Left colon (tissue), 2 donors: ENCODE results near the gene SHOX. TPM values are rescaled to one million over a fixed set of nuclear protein-coding genes. Genes with fewer than 3 reads are reported as not detected.
"Not testable (repeated sequence)": the region's sequence is repeated elsewhere in the genome, so short reads cannot be mapped to it uniquely, and the experiment has no call there.

Source experiments
- ATAC-seq: fragments of 200-7000 bp; cut with Tn5 transposase; one replicate; pipeline ENCODE4 v1.9.1; 2020; ENCODE audit warnings: mild to moderate bottlenecking, moderate library complexity
- DNase-seq, 2 donors: peaks; one replicate each; pipeline ENCODE4 v3.0.0-alpha.2; 2020
- intact Hi-C, 2 donors: fragments of 100-400 bp; cut with DNase I in 1 of 2; cut with micrococcal nuclease in 1 of 2; formaldehyde crosslinking; loops; one replicate each; pipeline versions ENCODE4 v1.11.2 to v1.14.0; 2022; cut with DNase I, micrococcal nuclease
- total RNA-seq, 2 donors: library from RNA; stranded (reverse); fragmentation: NEBNext Ultra II Directional; extraction: Animal tissue kit (Norgen Biotek cat#: 25700); gene quantifications; one replicate each; pipeline ENCODE4 v1.2.1, GENCODE V29; 2021
- donor health status: DM: no; HTN: no; CAD: no.
- donor health status: DM: yes; HTN: yes; CAD: no.

Gene SHOX
- total RNA-seq, 2 donors from 2014 or later: 0.06 to 0.36 TPM

DNA sequence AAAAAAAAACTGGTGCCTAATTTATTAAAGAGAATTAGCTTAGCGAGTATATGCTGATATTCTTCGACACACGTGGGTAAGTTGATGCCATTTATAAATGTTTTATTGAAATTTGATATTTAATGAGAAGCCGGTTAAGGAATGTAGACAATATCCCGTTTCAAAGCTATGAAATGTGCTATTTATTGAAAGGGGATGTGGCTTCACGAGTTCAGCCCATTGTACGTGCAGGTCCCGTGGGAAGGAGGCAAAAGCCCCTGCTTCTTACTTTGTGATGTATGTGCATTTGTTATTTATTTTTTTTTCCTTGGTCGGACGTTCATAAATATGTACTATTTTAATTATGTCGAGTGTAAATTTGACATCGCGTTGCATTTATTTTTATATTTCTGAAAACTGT lies 20.2 kb downstream of the SHOX start:
- intact Hi-C loops: no loop called here
- DNase-seq (no peak), ATAC-seq (no peak)

- intact Hi-C loops, ATAC-seq, DNase-seq: not testable (repeated sequence)
These were observed 21.3 kb downstream of the SHOX start for GRCh38 chrX:651922-652321.

- DNase-seq: no peak
- intact Hi-C loops: no loop called here
- no peak for ATAC-seq
These were observed 21.8 kb downstream of the SHOX start for GRCh38 chrX:652341-652741.

DNA sequence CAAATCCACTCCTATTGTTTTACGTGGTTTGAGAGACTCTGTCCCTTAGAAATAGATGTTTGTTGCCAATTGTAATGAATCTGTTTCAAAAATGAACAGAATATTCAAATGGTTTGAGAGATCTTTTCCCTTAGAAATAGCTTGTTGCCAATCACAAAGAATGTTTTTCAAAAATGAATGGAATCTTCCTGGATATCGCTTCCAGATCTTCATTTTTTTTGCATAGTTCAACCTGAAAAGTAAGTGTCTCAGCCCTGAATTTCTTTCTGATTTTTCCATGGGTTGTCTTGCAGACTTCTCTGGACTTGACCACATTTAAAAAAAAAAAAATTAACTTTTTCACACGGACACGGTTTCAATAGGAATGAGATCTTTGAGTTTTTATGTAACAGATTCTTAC lies 22.7 kb downstream of the SHOX start:
- DNase-seq (no peak), ATAC-seq (no peak)
- intact Hi-C loops: no loop called here

GRCh38 chrX:661154-661553 lies 30.6 kb downstream of the SHOX start:
- no peak for DNase-seq
- no peak for ATAC-seq
- intact Hi-C loops: no loop called here

DNA sequence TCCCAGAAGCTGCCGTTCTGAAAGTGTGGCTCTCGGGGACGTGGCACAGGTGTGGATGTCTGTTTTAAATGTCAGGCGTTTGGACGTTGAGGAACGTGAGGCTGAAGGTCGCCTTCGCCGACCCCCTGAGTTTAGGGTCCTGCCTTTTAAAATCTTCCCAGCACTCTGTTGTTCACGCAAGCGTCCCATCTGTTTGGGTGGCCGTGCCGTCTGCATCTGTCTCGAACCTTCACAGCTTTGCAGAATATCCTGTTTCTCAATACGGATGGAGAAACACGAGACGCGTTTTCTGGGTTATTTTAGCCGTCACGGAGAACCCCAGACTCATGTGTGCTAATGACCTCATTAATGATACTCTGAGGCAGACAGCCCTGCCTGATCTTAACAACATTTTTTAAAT lies 31.5 kb downstream of the SHOX start:
- DNase-seq (no peak), ATAC-seq (no peak)
- intact Hi-C loops: no loop called here

- DNase-seq (no peak), ATAC-seq (no peak)
- intact Hi-C loops: no loop called here
These were observed 33.2 kb downstream of the SHOX start for GRCh38 chrX:663841-664240.

DNA sequence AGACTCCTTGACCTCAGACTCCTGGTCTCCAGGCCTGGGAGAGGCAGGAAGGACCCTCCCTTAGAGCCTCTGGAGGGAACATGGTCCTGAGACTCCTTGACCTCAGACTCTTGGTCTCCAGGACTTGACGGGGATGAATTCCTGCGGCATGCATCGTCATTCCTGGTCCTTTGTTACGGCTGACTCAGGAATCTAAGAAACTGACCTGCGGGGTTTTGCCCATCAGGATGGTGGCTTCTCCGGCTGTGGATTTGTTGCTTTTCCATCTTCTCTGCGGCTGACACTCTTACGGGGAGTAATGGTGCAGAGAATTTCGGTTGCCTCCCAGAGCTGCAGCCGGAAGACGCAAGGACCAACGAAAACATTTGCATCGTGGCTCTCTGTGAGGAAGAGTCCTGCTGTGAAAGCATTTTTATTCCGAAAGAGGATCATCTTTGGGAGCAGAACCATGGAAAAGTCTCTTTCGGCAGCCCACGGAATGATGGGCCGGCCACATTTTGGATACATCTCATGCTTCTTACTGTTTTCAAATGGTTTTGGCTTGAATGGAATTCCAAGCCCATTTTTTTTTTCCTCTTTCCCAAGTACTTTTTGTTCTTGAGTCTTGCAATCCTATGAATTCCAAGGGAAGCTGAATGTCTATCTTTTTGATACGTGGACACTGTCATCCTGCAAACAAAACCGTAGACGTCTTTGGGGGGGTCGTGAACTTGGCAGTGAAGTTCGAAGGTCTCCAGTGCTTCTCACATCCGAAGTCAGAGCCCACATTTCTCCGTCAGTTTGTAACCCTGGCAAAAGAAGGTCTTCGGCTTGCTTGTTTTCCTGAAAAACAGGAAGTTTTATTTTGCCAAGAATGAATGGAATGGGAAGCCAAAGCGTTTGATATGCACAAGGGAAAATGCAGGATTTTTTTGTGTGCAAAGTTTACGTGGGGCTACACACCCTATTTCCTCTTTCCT lies 36.5 kb downstream of the SHOX start:
- ATAC-seq: no peak
- DNase-seq: no peak
- intact Hi-C loops: no loop called here

- DNase-seq: no peak
- no peak for ATAC-seq
- intact Hi-C loops: no loop called here
These were observed 40.1 kb downstream of the SHOX start for GRCh38 chrX:670645-671044.

DNA sequence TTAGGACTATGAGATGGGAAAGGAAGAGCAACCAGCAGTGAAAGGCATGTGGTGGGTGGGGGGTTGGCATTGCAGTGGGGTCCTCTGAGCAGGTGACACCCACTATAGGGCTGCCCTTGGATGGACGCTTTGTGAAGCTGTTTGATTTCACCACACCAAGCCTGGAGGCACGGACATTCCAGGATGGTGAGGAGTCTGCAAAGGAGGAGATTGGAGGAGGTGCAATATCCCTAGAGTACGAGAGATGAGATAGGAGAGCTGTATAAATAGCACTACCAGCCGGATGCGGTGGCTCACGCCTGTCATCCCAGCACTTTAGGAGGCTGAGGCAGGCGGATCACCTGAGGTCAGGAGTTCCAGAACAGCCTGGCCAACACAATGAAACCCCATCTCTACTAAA lies 42.3 kb downstream of the SHOX start:
- intact Hi-C loops: no loop called here
- ATAC-seq: no peak
- no peak for DNase-seq

DNA sequence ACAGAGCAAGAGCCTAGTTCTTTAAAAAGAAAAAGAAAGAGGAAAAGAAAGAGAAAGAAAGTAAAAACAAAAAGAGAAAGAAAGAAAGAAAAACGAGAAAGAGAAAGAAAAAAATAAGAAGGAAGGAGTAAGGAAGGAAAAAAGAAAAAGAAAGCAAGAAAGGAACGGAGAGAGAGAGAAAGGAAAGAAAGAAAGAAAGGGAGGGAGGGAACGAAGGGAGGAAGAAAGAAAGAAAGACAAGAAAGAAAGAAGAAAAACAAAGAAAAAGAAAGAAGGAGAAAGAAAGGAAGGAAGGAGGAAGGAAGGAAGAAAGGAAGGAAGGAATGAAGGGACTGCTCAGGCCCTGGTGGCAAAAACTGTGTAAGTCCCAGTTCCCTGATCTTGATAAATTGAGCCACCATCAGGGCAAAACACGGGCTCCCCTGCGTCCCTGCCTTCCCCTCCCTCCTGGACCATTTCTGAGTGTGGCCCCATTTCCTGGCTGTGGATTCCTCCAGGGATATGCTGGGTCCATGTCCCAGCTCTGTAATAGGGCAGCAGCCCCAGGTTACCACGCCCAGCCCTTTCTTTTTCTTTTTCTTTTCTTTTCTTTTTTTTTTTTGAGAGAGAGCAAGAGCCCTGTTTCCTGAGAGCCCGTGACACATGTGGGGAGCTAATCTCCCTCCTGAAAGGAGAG lies 44.8 kb downstream of the SHOX start:
- ATAC-seq: no peak
- no peak for DNase-seq

DNA sequence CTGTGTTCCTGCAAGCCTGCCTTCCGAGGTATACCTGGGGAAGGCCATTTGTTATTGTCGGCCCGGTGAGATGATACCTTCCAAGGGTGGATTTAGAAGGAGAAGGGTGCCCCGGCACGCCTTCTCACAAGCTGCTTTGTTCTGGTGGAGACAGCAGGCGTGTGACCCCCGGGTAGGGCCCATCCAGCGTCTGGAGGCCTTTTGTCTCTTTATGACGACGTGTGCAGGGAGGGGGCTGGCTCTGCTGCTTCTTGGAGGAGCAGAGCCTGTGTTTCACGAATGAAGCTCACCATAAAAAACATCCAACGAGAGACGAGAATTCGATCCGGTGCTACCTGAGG lies 45.3 kb downstream of the SHOX start:
- ATAC-seq (no peak), DNase-seq (no peak)
- intact Hi-C loops: no loop called here

More for the DNA sequence above, 44.8 kb downstream of the SHOX start:
- intact Hi-C loops: no loop called here

- no peak for DNase-seq
- intact Hi-C loops: no loop called here
- no peak for ATAC-seq
These were observed 46.8 kb downstream of the SHOX start for GRCh38 chrX:677376-677775.

DNA sequence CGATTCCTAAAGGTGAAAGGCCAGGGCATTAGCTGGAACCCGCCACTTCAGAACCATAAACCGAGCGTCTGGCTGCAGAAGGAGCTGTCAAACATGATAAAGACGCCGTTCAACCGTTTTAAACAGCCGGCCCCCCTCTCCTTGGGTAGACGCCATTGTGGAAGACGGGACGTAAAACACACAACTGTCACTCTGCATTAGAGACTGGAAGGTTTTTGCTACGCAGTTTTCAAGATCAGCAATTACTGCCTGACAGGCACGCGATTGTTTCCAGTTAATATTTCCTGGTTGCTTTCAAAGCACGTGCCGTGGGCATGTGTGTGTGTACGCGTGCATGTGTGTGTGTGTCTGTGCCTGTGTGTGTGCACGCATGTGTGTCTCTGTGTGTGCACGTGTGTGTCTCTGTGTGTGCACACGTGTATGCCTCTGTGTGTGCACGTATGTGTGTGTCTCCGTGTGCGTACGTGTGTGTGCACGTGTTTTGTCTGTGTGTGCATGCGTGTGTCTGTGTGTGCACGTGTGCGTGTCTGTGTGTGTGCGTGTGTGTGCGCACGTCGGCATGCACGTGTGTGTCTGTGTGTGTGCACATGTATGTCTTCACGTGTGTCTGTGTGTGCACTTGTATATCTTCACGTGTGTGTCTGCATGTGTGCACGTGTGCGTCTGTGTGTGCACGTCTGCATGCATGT lies 48.8 kb downstream of the SHOX start:
- intact Hi-C loops: no loop called here
- no peak for ATAC-seq
- DNase-seq: no peak

DNA sequence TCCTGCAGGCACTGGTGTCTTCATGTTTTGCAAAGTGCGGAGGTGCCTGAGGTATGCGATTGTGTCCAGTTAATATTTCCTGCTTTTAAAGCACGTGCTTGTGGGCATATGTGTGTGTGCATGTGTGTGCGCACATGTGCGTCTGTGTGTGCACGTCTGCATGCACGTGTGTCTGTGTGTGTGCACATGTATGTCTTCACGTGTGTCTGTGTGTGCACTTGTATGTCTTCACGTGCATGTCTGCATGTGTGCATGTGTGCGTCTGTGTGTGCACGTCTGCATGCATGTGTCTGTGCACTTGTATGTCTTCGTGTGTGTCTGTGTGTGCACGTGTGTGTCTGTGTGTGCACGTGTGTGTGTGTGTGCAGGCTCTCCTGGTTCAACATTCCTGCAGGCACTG lies 49.5 kb downstream of the SHOX start:
- DNase-seq (no peak), ATAC-seq (no peak)
- intact Hi-C loops: no loop called here

GRCh38 chrX:681989-682388 lies 51.4 kb downstream of the SHOX start:
- no peak for ATAC-seq
- intact Hi-C loops: no loop called here
- no peak for DNase-seq

DNA sequence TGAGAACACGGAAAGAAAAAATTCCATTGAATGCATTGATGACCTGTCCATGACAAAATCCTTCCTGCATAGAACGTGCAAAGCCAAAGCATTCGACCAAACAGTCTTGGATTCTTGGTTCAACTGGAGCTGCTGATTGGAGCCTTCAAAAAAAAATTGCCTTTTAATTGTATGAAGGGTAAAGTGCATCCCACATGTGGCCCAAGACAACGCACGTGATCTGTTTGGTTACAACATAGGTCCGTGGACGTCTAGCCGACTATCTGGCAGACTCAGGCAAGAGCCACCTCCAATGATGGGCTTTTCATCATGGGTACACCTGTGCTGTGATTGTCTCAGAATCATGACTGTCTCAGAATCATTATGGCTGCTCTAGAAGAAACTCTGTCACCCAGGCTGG lies 52.3 kb downstream of the SHOX start:
- intact Hi-C loops: no loop called here

DNA sequence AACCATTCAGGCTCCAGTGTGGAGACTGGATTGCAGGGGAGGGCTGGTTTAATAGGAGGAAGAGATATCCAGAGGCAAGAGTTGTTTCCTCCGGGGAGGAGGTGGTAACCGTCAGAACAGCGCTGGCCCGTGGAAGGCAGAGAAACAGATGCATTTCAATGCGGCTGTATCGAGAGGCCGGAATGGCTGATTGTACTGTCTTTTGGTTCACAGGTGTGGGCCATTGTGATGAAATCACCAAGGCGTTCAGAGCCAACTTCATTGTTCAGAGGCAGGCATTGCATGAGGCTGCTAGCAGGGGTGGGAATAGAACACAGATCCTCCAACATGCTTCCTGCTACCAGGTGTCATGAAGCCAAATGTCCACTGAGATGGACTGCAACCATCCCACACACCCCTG lies 53.0 kb downstream of the SHOX start:
- intact Hi-C loops: no loop called here
- no peak for ATAC-seq
- no peak for DNase-seq

More for the DNA sequence above, 52.3 kb downstream of the SHOX start:
- no peak for DNase-seq
- no peak for ATAC-seq

GRCh38 chrX:685120-686032 lies 54.8 kb downstream of the SHOX start:
- DNase-seq: no peak
- no peak for ATAC-seq
- intact Hi-C loops: no loop called here
